Adipose tissue (tissue), 3 donors: ENCODE data around the gene FREM3. TPM values are rescaled to one million over a fixed set of nuclear protein-coding genes. Genes with fewer than 3 reads are reported as not detected.
"Not testable (repeated sequence)": the region's sequence is repeated elsewhere in the genome, so short reads cannot be mapped to it uniquely, and the experiment has no call there.

Source experiments
- H3K27ac ChIP-seq: one replicate; pipeline ENCODE4 v1.5.1; 2013; ENCODE audit warnings: low read depth, low read length
- WGBS, 3 donors: extraction: QIAGEN DNeasy Blood & Tissue Kit; methylation state at CpG; one replicate each; pipeline ENCODE4 v1.1.7; 2013; 5-methylcytosine and 5-hydroxymethylcytosine counted together
- polyA plus RNA-seq, 3 donors: library from polyadenylated mRNA; stranded (reverse); fragments of 200-250 nt; gene quantifications; one replicate each; pipeline ENCODE4 v1.2.3, GENCODE V29; 2013
- donor health status: healthy with polysubstance abuse.
- donor health status: Bipolar disorder and iron deficiency.
- donor health status: healthy.

The FREM3 gene
- polyA plus RNA-seq, 3 donors, result 0.01 to 0.11 TPM; not detected in 1

DNA sequence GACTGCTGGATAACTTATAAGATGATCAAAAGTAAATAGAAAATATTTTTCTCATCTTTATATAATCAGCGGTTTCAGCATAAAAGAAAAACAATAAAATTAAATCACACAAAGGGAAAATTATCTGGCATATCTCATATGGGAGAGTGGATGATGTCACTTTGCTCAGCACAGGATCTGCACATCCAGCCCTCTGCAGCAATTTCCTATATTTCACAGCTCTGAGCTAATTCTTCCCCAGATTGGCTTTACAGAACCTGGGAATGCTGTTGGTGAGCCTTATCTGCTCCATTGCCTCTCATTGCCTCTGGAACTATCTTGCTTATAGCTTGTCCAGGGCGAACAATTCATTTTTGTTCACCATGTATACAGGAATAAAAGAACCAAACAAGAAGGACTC, 21.0 kb downstream of the FREM3 start:
- WGBS, 3 donors, result 74 to 87% (median 84%) methylated on average over 2 of the region's 2 CpGs
- H3K27ac ChIP-seq, result no peak overlapping the region

DNA sequence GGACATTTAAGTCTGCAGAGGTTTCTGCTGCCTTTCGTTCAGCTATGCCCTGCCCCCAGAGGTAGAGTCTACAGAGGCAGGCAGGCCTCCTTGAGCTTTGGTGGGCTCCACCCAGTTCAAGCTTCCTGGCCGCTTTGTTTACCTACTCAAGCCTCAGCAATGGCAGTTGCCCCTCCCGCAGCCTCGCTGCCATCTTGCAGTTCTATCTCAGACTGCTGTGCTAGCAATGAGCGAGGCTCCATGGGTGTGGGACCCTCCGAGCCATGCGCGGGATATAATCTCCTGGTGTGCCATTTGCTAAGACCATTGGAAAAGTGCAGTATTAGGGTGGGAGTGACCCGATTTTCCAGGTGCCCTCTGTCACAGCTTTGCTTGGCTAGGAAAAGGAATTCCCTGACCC, 26.8 kb downstream of the FREM3 start:
- not testable (repeated sequence) for H3K27ac ChIP-seq
- WGBS, 3 donors, result 92 to 96% (median 95%) methylated on average over 8 to 9 of the region's 9 CpGs

DNA sequence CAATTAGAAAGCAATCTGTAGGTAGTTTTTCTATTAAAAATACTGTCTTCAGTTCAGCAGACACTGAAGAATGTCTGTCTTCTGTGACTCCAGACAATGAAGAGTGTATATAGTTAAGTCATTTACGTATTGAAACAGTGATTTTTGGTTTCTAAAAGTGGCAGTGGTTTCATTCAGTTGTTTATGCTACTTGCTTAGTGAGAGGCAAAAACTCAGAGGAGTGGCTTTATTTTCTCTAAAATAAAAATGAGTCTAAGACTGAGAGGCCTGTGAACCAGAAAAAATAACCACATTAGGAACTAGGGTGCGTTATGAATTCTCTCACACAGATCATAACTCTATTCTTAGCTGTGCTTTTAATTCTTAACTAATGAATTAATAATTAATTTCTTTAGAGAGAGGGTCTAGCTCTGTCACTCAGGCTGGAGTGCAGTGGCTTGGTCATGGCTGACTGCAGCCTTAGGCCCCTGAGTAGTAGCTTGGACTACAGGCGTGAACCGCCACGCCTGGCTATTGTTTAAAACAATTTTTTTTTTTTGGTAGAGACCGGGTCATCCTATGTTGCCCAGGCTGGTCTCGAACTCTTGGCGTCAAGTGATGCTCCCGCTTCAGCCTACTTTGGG, 31.4 kb downstream of the FREM3 start:
- H3K27ac ChIP-seq, result no peak overlapping the region
- 91 to 96% (median 92%) methylated on average over 9 of the region's 9 CpGs for WGBS, 3 donors

- 4 to 34% (median 6%) methylated on average over 4 of the region's 4 CpGs for WGBS, 3 donors
Measured at GRCh38 chr4:143667461-143667860, 33.0 kb downstream of the FREM3 start.

GRCh38 chr4:143658336-143658735, 42.1 kb downstream of the FREM3 start:
- WGBS, 3 donors, result 93 to 96% (median 96%) methylated on average over 4 of the region's 4 CpGs
- H3K27ac ChIP-seq, result no peak overlapping the region

More at GRCh38 chr4:143667461-143667860, 33.0 kb downstream of the FREM3 start:
- no peak overlapping the region for H3K27ac ChIP-seq

DNA sequence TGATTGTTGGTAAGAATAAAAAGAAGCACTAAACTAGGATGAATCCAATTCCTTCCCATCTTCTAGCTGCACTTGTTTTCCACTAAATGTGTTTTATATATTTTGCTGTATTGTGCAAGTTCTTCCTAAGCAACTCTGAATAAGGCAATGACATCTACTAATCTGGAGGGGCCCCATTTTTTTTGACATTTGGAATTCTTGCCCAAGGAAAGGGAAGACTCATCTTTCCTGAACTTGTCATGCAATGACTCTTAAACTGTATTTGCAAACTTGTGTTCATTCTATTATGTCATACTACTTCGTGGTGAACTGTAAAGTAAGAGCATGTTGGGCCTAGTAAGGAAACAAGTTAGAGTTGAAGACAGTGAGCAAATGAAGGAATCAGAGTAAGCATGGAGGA, 45.9 kb downstream of the FREM3 start:
- H3K27ac ChIP-seq, result no peak overlapping the region
- WGBS, 3 donors, result 72 to 81% (median 78%) methylated on average over 1 of the region's 1 CpG

- H3K27ac ChIP-seq, result no peak overlapping the region
- WGBS, 3 donors, result 87 to 91% (median 88%) methylated on average over 3 of the region's 3 CpGs
Measured at GRCh38 chr4:143653031-143653430, 47.4 kb downstream of the FREM3 start.

GRCh38 chr4:143643399-143643798, 57.1 kb downstream of the FREM3 start:
- H3K27ac ChIP-seq, result no peak overlapping the region

GRCh38 chr4:143642611-143643010, 57.9 kb downstream of the FREM3 start:
- H3K27ac ChIP-seq, result no peak overlapping the region
- 73 to 93% (median 76%) methylated on average over 1 of the region's 1 CpG for WGBS, 3 donors

- WGBS, 3 donors, result 24 to 48% (median 38%) methylated on average over 1 of the region's 1 CpG
Measured at GRCh38 chr4:143641361-143641760, 59.1 kb downstream of the FREM3 start.

GRCh38 chr4:143634763-143635162, 65.7 kb downstream of the FREM3 start:
- H3K27ac ChIP-seq, result no peak overlapping the region

More at GRCh38 chr4:143641361-143641760, 59.1 kb downstream of the FREM3 start:
- no peak overlapping the region for H3K27ac ChIP-seq

DNA sequence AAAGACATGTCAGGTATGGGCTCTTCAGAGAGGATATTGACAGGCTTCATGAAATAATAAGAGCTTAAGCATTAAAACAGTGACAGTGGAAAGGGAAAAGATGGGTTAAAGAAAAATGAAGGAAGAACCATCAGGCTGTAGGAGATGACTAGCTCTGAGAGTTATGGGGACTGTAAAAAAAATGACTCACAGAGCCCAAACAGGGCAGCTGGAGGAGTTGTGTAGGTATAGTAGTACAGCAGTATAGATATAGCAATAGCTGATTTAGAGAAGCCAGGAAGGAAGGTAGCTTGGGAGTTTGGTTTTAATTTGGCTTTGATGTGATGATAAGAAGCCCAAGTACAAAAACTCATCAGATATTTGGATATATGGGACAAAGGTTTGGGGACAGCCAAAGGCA, 66.6 kb downstream of the FREM3 start:
- H3K27ac ChIP-seq, result no peak overlapping the region

GRCh38 chr4:143626134-143626911, 74.2 kb downstream of the FREM3 start:
- WGBS, 3 donors, result 35 to 50% (median 40%) methylated on average over 5 of the region's 5 CpGs
- H3K27ac ChIP-seq, result no peak overlapping the region

DNA sequence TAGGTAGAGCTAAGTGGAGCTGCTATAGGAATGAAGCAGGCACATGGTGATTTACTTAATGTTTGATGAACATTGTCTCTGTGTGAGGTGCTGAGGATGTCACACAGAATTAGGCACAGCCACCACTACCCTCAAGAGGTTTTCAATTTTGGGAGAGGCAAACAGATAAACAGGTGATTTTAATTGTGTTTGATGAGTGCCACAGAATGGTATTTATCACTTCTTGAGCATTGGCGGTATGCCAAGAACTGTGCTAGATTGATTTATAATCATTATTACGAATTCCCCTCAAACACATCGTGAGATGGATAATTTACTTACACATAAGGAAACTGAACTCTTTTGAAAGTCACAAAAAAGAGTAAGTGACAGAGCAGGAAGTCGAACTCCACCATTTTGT, 74.8 kb downstream of the FREM3 start:
- H3K27ac ChIP-seq, result no peak overlapping the region
- 74 to 81% (median 78%) methylated on average over 4 of the region's 4 CpGs for WGBS, 3 donors

GRCh38 chr4:143623896-143624295, 76.6 kb downstream of the FREM3 start:
- WGBS, 3 donors, result 76 to 90% (median 79%) methylated on average over 3 of the region's 3 CpGs
- no peak overlapping the region for H3K27ac ChIP-seq

DNA sequence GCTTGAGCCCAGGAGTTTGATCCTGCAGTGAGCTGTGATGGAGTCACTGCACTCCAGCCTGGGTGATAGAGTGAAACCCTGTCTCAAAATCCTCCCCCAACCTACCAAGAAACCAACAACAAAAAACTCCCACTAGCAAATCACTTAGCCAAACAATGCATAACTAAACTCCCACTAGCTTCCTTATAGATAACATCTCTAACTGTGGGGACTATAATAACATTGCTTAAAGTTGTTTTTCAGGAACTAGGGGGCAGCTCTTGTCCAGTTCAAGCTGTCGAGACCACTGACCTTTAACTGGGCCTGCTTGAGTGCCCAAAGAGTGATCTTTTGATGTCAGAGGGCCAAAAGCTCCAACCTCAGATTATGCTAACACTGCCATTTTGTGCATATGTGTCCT, 81.7 kb downstream of the FREM3 start:
- 56 to 84% (median 61%) methylated on average over 1 of the region's 1 CpG for WGBS, 3 donors
- no peak overlapping the region for H3K27ac ChIP-seq

DNA sequence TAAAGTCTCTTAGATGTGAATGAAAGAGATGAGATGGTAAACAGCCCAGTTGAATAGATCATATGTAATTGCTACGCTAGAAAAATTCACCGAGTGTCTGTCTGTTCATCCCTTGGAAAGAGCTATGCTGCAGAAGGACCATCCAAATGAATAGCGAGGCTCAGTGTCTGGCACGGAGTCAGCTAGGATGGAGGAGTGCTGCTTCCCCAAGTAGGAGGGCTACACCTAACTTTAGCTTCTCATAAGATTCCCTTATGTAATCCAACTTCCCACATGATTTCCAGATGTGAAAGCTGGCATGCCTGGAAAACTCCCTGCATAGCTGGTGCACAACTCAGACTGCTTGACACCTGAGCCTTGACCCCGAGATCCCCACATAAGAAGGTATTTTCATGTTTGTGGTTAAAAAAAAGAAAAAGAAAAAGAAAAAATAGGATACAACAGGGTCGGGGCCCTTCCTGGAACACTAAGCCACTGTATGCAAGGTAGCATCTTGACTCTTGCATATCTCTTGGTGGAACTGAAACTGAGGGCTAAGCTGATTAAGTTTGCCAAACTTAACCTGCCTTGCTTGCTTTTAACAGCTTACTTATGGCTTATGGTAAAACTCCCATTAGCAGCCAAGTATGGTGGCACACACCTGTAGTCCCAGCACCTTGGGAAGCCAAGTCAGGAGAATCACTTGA, 82.3 kb downstream of the FREM3 start:
- 75 to 92% (median 79%) methylated on average over 6 of the region's 6 CpGs for WGBS, 3 donors
- H3K27ac ChIP-seq, result no peak overlapping the region

DNA sequence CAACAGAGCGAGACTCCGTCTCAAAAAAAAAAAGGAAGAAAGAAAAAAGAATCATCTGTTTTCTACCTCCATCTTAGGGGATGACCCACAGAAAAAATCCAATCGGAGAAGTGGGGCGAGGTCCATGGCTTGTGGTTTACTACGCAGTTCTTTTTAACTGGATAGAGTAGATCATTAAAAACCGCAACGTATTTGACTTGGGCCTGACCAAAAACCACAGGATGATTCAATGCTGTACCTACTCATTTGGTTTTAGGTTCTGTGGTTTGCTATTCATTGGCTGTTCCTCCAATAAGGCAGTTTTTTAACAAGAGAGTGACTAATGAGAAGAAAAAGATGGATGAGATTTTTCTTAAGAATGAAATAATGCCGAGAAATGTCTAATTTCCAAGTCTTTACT, 83.7 kb downstream of the FREM3 start:
- 77 to 94% (median 77%) methylated on average over 8 of the region's 8 CpGs for WGBS, 3 donors
- H3K27ac ChIP-seq, result no peak overlapping the region

DNA sequence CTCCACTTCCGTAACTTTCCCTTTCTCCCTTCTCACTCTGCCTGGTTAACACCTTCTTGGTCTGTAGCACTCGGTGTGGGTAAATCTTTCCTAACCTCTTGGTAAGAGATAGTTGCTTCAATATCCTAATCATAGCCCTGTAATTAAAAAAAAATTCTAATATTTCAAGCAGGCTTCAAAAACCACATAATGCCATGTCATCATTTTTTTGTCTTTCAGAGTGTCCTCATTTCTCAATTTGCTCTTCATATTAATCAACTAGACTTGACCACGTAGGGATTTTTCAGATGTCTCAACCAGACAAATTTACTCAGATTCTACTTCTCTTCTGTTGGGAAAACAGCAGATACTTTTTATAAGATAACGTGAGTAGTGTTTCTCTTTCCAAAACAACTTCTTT, 91.0 kb downstream of the FREM3 start:
- H3K27ac ChIP-seq, result no peak overlapping the region
- 64 to 78% (median 75%) methylated on average over 4 of the region's 4 CpGs for WGBS, 3 donors

GRCh38 chr4:143606480-143606879, 94.0 kb downstream of the FREM3 start:
- WGBS, 3 donors, result 65 to 86% (median 79%) methylated on average over 3 of the region's 3 CpGs
- H3K27ac ChIP-seq, result no peak overlapping the region
